NCI-H2196 treated with DMSO at 0.1 percent for 48 hours (cell line): ENCODE results near the gene DNAJC7.

Experiments
- DNase-seq: peaks from one replicate; lab custom pipeline; 2025; ENCODE audit not compliant: unreplicated experiment; lab: John Stamatoyannopoulos, UW

Gene DNAJC7, protein sequence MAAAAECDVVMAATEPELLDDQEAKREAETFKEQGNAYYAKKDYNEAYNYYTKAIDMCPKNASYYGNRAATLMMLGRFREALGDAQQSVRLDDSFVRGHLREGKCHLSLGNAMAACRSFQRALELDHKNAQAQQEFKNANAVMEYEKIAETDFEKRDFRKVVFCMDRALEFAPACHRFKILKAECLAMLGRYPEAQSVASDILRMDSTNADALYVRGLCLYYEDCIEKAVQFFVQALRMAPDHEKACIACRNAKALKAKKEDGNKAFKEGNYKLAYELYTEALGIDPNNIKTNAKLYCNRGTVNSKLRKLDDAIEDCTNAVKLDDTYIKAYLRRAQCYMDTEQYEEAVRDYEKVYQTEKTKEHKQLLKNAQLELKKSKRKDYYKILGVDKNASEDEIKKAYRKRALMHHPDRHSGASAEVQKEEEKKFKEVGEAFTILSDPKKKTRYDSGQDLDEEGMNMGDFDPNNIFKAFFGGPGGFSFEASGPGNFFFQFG

DNA sequence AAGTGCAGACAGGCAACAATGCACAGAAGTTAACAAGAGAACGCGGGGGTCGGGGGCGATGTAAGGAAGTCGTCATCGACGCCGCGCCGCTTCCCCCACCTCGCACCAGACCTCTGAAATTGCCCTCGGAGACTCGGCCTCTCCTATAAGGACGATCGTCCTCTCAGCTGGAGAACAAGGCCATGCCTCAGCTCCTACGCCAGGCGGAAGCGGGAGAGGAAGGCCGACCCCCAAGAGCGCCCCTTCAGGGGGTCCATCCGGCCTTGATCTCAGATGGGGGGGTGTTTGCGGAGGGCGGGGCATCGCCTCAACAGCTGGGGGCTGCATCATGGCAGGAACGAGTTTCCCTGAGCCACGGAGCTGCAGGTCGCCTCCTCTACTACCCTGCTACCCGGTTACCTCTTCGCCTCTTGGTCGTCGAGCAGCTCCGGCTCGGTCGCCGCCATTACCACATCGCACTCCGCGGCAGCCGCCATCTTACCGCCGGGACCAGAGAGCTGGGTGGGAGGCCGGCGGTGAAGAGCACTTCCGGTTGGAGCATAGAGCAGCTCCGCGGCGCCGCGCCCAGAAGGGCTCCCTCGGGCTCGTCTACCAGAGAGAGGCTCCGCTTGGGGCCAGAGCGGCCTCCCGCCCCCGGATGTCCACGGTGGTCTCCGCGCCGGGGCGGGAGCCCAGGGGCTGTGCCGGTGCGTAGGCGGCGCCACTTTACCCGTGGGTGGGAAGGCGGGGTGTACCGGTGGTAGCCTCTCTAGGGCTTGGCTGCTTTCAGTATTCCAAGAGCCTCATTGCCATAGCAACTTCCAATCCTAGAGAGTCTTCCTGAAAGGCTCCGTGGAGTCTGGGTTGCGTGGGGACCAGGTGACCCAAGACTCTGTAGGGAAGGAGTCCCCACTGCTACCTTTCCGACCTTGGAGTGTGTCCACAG lies at the start of gene DNAJC7:
DNAJC7 (minus strand) TSS at position 499 of the 925 bp plus-strand sequence; CDS start at position 476, 23 bp downstream.
- peak; percentile 82 for DNase-seq

DNA sequence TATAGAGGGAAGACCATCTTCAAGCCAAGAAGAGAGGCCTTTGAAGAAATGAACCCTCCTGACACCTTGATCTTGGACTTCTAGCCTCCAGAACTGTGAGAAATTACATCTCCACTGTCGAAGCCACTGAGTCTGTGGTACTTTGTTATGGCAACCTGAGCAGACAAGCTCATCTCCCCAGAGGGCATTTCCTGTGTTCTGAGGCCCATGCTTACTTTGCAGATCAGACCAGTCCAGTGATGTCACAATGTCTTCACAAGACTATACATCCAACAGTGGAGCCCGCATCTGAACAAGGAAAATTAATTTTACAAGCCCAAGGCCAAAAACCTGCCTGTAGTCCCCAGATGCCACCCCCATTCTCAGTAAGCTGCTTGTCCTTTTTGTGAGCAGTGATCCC lies 48.0 kb upstream of the DNAJC7 start:
- DNase-seq, result no peak

DNA sequence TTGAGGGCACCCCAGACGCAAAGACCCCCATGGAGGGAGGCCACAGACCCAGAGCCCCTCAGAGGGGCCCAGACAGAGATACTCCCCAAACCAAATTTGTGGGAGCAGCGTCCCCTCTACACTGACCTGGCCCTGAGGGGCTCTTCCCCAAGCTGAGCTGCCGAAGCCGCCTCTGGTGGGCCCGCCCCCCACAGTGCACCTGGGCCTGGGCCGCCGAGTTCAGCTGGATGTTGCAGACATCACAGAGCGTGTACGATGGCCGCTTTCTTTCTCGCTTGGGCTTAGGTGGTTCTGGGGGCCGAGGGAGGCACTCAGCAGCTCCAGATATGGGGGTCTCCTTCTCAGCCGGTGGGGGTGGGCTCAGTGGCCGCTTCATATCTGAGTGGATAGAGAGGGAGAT lies 45.4 kb upstream of the DNAJC7 start:
- no peak for DNase-seq

DNA sequence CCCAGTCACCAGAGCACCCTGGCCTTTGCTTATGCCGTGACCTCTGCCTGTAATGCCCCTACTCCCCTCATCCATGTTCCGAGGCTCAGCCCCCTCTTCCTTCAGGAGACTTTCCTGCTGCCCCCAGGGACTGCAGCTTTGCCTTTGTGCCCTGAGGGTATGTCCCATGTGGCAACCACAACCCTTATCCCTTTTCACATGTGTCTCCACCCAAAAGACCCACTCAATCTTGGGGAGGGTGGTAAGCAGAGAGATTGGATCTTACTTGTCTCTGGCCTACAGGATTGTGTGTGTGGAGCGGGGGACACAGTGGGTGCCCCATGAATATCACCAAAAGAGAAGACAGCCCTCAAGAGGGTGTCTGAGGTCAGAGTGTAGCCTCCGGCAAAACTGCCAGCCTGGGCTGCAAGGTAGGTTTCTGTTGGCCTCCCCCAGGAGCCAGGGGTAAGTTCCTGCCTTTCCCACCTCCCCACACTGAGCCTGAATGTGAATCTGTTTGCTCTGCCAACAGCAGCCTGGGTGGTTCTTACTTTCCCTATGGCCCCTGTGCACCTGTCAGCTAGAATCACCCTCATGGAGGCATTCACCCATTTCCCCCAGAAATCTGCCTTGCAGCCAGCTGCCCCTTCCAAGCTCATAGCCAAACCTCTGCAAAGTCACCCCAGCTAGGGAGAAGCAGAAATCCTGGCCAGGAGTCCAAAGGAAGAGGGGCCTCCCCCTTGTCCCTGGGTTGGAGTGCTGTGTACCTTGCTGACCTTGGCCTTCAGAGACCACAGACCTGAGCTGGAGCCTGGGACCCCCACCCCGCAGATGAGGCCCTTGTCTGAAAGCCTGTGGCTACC lies 44.6 kb upstream of the DNAJC7 start:
- no peak for DNase-seq

DNA sequence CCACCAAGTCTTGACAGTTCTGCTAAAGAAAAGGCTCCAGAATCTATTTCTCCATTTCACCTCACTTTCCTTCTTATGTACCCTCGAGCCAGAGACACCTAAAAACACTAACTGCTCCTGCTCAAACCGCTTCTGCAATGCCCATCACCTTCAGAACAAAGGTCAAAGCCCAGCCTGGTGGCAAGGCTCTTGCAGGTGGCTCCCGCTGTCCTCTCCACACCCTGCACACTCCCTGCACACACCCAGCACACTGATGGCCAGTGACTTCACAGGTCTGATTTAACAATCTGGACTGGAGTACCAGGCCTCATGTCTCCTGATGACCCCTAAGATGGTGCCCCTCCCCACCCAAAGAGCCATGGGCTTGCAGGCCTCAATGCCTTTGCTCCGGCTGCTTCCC lies 43.0 kb upstream of the DNAJC7 start:
- DNase-seq, result no peak

DNA sequence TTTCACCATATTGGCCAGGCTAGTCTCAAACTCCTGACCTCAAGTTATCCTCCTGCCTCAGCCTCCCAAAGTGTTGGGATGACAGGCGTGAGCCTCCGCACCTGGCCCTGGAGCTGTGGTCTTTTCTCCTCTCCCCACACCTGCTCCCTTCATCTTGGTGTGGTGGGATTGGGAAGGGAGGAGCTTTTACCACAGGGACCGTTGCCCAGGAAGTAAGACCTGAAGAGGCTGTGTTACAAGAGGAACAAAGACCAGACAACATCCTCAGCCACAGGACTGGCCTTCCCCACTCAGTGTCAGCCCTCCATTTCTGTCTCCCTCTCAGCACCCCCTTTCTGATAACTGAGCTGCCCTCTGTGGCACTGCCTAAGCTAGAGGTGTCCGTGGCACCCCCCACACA lies 42.6 kb upstream of the DNAJC7 start:
- no peak for DNase-seq

DNA sequence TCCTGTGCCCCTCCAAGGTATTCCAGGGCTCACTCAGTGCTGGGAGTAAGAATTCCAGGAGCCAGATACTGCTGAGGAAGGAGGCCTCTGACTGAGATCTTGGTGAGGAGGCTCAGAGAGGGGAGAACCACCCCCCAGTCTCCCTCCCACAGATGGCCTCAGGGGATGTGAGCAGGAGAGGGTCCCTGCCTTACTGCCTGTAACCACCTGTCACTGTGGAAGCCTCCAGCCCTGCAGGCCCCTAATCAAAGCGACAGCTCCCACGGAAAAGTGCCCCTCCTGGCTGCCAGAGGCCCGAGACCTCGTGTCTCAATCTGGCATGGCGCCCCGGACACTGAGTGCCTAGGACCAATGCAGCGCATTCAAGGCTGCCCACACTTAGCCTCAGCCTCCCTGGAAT lies 40.8 kb upstream of the DNAJC7 start:
- no peak for DNase-seq

DNA sequence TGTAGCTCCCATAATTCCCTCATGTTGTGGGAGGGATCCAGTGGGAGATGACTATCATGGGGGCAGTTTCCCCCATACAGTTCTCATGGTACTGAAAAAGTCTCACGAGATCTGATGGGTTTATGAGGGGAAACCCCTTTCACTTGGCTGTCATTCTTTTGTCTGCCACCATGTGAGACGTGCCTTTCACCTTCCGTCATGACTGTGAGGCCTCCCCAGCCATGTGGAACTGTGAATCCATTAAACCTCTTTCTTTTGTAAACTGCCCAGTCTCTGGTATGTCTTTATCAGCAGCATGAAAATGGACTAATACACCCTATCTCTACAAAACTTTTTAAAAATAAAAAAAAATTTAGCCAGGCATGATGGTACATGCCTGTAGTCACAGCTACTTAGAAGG lies 39.4 kb upstream of the DNAJC7 start:
- DNase-seq, result no peak

DNA sequence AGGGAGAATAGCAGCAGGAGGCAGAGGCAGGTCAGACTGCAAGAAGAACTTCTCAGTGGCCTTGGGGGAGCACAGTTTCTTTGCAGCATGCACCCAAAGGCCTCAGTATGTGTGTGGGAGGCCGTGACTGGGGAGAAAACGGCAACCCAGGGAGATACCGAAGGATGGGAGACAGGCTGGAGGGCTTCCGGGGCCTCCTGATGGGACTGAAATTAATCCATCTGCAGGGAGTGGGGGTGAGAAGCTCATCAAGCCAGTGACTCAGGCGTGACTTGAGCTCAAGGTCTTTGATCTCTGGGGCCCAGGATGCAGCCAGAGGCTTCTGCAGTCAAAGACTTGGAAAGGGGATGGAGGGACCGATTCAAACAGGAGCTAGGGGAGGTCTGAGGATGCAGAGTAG lies 38.3 kb upstream of the DNAJC7 start:
- DNase-seq, result no peak

DNA sequence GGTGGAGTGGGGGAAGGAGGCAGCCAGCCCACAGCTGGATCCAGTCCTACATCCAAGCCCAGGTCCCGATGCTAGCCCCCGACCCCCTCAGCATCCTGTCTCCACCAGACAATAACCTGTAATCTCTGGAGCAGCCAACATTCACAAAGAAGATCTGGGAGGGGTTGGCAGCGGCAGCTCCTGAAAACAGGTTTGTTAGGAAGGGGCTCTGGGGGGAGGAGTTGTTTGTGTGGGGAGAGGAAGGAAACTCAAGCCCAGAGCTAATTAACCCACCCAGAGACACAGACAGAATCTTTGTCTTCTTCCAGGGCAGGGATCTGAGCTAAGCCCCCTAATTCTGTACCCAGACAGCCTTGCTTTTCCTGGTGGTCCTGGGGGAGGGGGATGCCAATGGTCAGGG lies 37.8 kb upstream of the DNAJC7 start:
- no peak for DNase-seq

DNA sequence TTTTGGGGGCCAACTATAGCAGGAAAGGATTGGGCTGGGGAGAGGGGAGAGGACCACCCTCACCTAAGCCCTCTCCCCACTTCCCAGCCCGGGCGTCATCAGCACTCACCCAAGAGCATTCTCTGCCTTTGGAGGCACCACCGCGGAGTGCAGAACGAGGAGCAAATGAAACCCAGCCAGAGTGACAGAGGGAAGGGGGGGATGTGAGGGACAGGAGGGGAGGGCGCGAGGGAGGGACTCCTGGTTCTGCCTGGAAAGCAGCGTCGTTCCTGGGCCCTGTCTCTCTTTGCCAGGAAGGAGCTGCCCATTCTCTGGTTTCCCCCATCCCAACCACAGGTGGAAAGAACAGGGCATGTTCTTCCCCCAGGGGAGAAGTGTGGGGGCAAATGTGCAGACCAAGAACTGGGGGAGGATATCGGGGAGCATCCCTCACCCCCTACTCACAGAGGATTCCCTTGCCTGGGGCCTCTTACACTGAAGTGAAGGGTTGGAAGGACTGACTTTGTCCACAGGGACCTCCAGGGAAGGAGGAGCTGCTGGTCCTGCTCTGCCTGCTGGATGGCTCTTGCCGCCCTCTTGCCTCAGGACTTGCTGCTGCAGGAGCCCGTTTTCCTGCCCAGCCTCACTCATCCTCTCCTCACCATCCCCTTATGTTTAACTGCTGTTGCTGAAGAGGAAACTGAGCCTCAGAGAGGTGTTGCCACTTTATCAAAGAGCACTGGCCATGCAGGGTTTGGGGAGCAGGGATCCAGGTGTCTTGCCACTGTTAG lies 36.7 kb upstream of the DNAJC7 start:
- no peak for DNase-seq

DNA sequence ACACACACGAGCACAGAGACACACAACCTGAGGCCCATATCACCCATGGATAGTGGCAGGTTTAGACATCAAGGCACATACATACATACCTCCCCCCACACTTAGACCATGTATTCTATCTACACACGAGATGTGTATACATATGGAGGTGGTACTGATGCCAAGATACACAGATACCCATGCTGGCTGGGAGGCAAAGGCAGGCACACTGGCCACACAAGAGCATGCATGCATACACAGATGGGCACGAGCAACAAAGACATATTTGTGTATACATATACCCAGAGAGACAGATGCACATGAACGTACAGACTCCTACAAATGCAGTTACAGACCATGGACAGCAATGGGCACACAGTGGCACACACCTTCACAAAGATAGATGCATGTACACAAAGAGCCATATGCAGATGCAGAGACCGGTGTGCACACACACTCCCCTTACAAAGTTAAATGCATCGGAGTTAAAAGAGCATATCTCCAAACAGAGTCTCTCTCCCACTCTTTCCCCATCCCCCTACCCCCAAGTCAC lies 35.2 kb upstream of the DNAJC7 start:
- no peak for DNase-seq

DNA sequence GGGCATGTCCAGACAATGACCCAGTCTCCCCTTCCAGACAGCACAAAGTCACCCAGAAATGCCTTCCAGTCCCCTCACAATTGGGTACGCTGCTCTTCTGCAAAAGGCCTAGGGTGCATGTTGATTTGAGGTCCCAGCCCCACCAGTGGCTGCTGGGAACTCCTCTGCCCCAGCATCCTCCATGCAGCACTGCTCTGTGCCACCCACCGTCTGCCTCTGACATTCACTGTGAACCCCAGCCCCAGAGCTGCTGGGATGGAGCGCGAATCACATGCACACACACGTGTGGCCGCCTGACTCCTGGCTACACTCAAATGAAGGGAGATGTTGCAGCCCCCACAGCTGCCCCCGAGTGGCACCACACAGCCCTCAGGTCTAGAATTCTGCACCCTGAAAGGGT lies 34.4 kb upstream of the DNAJC7 start:
- no peak for DNase-seq

DNA sequence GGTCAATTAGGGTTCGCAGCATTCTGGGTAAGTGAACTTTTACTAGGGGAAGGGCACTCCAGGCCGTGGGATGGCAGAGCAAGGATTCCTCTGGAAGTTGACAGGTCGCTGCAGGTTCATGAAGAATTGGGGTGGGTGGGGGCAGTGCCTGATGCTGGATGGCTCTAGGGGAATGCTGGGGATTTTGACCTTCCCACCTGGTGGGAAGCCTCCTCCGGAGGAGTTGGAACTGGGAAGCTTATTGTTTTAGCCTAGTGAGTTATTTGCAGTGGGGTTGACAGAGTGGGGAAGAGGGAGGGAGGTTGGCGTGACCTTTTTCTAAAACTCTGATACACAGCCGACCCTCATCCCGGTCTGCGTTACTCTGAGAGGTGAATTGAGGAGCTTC lies 33.8 kb upstream of the DNAJC7 start:
- no peak for DNase-seq

DNA sequence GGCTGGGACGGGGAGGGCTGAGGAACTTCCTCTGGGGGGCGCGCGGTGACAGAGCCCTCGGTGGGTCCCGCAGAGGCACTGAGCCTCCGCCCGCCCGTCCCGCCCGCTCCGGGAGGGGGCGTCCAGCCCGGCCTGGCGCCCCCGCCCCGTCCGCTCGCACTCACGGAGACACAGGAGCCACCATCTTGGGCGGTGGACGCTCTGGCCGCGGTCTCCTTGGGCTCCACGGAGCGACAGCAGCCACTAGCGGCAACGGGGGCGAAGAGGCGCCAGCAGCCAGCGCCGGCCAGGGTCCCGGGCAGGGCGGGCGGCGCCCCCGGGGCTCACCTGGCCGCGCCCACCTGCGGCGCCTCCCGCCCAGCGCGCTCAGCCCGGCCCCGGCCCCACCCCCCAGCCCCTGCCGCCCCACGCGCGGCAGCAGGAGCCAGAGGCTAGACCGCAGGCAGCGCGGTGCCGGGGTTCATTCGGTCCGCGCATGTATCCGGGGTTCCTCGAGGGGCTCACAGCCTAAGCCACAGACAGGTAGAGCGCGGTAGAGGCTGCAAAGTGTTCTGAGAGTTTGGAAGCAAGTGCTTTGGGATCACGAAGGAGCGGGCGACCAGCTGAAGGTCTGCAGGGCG lies 33.3 kb upstream of the DNAJC7 start, which contains the start of gene C17orf113:
C17orf113 (minus strand) TSS at position 209 of the 620 bp plus-strand sequence. CDS start 7,225 bp downstream, outside the sequence.
- no peak for DNase-seq

DNA sequence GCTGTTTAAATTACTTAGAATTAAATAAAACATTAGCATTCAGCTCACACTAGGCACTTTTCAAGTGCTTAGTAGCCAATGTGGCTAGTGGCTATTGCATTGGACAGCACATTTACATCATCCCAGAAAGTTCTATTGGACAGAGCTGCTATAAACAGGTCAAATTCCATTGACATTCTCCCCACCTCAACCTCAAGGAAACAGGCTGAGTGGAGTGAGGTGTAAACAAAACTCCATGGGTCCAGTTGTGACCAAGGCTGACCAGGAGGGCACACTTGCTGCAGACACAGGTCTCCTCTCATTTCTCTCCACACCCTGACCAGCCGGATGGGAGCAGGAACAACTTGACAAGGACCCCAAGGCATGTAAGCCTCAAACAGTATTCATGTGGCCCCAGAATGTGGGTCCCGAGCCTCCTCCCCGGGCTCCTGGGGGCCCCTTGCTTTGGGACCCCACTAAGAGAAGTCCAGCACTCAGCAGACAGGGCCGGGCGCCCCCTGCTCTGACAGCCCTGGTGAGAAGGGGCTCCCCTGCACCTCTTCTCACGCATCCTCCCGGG lies 32.7 kb upstream of the DNAJC7 start:
- no peak for DNase-seq

DNA sequence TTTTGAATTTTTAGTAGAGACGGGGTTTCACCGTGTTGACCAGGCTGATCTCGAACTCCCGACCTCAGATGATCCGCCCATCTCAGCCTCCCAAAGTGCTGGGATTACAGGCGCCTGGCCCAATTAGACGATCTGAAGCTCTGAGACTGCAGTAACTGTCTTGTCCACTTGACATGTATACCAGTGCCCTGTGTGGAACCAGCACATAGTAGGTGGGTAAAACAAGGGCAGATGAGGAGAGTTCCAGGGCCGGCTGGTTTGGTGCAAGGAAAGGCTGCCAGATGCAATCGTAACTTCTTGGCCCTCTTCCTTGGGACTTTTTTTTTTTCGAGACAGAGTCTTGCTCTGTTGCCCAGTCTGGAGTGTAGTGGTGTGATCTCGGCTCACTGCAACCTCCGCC lies 30.1 kb upstream of the DNAJC7 start:
- no peak for DNase-seq

DNA sequence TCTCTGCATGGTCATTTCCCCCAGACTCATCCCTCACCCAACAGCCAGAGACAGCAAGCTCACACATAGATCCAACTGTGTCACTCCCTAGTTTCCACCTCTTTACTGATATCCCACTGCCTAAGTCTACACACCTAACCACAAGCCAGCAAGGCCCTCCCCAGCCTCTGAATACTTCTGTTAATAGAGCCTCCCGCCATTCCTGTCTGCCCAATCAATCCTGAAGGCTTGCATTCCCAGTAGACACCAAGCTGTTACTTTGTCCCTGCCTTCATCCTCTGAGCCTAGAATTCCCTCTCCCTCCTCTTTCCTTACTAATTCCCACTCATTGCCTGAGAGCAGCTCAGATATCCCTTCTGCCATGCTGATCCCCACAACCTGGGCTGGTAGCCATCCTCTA lies 28.5 kb upstream of the DNAJC7 start:
- no peak for DNase-seq
